Erythroblast (primary cell): ENCODE measurements around the gene SERBP1.

Experiments
- GATA1 ChIP-seq: IDR thresholded peaks from 2 replicates; pipeline ENCODE4 v1.6.1; 2011; ENCODE audit warnings: low read depth, mild to moderate bottlenecking, control low read depth, low read length, moderate library complexity
- POLR2A ChIP-seq: IDR thresholded peaks from 2 replicates; pipeline ENCODE4 v1.6.1; 2011; ENCODE audit warnings: mild to moderate bottlenecking, low read length

DNA sequence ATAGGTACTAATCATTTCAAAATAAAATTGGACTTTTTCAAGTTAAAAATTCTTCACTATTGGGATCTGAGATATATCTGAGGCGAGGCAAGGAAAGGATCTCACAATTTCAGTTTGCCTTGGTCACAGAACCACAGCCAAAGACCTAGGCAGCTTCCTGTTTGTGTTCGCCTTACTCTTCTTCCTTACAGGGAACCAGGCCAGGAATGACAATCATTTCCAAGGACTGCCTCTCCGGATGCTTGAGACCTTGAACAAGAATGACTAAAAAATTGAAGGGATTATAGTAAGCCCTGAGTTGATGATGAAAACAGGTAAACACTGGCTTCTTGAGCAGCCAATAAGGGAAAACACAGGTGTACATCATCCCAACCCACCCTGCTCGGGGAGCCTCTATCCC is 35.2 kb upstream of the SERBP1 start:
- TF ChIP-seq POLR2A (no peak), GATA1 (no peak)
